HG02759 (cell line): ENCODE results near the gene TBX10.

Experiments
- ATAC-seq: cut with Tn5 transposase; IDR thresholded peaks from one replicate; pipeline ENCODE4 v1.9.1; 2021; ENCODE audit warnings: mild to moderate bottlenecking, moderate library complexity; ENCODE audit not compliant: unreplicated experiment

TBX10 gene

DNA sequence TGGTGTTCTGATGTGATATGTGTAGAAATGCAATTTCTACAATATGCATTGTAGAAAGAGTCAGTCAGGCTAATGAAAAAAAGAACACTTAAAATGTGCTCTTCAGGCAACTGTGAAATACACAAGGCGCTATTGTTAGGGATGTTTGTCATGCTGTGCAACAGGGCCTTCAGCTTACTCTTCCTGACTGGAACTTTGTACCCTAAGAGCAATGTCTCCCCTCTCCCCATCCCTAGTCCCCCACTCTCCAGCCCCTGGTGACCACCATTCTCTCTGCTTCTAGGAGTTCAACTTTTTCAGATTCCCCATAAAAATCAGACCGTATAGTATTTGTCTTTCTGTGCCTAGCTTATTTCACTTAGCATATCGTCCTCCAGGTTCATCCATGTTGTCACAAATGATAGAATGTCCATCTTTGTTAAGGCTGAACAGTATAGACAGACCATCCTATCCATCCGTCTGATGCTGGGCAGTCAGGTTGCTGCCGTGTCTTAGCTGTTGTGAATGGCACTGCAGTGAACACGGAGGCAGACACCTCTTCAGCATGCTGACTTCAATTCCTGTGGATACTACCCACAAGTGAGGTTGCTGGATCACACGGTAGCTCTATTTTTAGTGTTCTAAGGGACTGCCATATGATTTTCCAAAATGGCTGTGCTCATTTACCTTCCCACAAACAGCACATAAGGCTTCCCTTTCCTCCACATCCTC is 22.2 kb downstream of the TBX10 start:
- ATAC-seq = no peak

GRCh38 chr11:67616431-67617242 is 22.9 kb downstream of the TBX10 start:
- ATAC-seq = no peak

GRCh38 chr11:67615728-67616430 is 23.7 kb downstream of the TBX10 start:
- ATAC-seq = no peak

DNA sequence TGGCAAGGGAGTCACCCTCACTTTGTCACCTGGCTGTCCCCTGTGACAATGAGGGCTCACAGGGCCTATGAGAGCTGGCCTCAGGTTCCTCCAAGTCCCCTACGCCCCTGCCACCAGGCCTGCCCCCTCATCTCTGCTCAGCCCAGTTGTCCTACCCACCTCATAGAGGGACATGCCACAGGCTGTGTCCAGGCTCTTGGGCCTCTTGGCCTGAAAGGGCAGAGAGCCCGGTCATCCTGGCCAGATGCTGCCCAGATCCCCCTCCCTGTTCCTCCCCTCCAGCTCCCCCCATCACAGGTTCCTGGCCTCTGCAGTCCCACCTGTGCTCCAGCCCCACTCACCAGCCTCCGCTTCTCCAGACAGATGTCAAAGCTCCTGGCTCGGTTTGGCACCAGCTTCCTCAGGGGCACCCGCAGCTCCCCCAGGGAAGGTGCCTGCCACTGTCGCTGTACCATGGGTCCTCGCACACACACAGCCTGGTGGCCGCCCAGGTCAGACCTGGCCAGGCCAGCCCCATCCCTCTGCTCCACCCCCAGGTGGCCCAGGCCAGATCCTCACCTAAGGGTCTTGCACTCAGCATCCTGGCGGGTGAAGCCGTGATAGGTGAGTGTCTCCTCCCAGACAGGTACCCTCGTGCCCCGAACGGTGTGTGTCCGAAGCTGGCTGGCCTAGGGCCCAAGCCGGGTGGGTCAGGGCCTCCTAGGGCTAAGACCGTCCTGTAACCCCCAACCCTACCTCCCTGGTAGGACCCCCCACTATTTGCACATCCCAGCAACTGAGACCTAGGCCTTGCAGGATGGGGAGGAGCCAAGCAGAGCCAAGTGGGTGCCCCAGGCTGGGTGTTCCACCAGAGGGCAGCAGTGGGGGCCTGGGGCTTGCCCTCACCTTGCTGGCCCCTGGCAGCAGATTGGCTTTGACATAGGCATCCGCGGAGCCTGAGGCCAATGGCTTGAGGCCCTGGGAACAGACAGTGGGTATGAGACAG is 24.5 kb downstream of the TBX10 start:
- no peak for ATAC-seq

DNA sequence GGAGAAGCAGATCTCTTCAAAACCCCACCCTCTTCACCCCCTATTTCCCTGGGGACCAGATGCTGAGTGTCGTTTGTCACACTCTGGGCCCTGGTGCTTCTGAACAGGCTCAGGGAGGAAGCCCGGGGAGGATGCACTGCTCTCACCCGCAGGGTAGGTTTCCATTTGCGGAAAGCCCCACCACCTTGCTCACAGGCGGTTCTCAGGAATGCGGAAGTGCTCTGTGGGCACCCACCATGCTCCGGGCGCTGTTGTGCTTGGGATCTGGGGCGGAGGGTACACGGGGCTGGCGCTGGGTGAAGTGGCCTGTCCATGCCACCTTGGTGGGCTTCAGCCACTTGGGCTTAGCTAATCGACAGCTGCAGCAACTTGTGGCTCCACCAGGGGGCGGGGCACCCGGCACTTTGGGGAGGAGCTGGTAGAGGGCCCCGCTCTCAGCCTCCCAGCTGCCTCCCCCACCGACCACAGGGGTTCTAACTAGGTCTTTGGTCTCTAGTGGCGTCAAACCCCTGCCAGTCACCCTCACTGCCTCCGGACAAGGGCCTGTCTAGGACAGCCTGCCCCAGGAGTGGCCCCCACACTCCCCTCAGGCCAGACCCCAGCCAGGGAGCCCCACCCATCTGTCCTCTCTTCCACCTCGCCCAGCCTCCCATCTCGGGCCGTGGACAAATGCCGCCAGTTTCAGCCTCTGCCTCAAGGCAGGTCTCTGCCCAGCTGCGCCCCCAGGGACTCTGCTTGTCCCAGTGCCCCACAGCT is 25.4 kb downstream of the TBX10 start:
- ATAC-seq = peak; percentile 86

GRCh38 chr11:67613313-67613959 is 26.1 kb downstream of the TBX10 start:
- ATAC-seq = no peak

- ATAC-seq = no peak
Observed at GRCh38 chr11:67612751-67613150, 26.8 kb downstream of the TBX10 start.

DNA sequence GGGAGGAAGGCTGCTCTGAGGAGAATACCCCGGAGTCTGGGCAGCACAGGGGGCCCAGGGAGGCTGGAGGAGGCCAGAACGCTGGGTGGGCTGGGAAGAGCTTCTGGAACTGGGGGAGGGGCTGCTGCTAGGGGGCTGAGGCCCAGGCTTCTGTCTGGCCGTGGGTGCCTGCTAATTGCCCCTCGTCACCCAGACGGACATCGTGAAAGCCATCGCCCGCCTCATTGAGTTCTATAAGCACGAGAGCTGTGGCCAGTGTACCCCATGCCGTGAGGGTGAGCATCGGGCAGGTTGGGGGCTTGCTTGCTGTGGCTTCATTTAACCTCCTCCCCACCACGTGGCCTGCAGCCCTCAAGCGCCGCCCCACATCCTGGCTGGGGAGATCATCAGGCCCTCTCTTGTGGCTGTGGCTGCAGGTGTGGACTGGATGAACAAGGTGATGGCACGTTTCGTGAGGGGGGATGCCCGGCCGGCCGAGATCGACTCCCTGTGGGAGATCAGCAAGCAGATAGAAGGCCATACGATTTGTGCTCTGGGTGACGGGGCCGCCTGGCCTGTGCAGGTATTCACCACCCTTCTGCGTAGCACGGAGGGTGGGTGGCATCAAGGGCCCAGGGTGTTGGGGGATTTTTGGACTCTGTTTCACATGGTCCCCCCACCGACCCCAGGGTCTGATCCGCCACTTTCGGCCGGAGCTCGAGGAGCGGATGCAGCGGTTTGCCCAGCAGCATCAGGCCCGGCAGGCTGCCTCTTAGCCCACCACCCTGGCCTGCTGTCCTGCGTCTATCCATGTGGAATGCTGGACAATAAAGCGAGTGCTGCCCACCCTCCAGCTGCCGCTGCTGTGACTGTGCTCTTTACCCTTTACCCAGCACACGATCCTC is 27.6 kb downstream of the TBX10 start:
- ATAC-seq = no peak

DNA sequence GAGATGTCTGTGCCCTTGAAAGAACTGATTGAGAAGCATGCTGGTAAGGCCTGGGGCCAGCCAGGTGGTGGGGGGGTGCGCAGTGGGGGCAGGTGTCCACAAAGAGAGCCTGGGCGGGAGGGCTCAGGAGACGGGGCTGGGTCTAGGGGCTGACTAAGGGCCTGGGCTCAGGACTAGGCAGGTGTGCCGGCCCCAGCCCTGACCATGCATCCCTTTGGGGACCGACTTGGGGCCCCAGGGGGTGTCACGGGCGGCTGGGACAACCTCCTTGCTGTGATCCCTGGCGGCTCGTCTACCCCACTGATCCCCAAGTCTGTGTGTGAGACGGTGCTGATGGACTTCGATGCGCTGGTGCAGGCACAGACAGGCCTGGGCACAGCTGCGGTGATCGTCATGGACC is 28.4 kb downstream of the TBX10 start:
- ATAC-seq = no peak

GRCh38 chr11:67610302-67610868 is 29.2 kb downstream of the TBX10 start:
- no peak for ATAC-seq

DNA sequence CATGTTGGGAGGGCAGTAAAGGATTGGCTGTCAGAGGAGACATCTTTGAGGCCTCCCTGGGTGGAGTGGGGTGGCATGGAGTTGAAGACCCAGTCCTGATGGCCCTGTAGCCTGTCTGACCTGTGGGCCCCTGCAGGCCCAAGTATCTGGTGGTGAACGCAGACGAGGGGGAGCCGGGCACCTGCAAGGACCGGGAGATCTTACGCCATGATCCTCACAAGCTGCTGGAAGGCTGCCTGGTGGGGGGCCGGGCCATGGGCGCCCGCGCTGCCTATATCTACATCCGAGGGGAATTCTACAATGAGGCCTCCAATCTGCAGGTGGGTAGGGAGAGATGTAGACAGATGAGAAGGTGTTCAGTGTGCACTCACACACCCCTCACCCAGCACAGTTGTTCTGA is 30.2 kb downstream of the TBX10 start:
- no peak for ATAC-seq

- no peak for ATAC-seq
Observed at GRCh38 chr11:67608486-67608885, 31.1 kb downstream of the TBX10 start.

GRCh38 chr11:67607507-67607906 is 32.1 kb downstream of the TBX10 start:
- no peak for ATAC-seq

DNA sequence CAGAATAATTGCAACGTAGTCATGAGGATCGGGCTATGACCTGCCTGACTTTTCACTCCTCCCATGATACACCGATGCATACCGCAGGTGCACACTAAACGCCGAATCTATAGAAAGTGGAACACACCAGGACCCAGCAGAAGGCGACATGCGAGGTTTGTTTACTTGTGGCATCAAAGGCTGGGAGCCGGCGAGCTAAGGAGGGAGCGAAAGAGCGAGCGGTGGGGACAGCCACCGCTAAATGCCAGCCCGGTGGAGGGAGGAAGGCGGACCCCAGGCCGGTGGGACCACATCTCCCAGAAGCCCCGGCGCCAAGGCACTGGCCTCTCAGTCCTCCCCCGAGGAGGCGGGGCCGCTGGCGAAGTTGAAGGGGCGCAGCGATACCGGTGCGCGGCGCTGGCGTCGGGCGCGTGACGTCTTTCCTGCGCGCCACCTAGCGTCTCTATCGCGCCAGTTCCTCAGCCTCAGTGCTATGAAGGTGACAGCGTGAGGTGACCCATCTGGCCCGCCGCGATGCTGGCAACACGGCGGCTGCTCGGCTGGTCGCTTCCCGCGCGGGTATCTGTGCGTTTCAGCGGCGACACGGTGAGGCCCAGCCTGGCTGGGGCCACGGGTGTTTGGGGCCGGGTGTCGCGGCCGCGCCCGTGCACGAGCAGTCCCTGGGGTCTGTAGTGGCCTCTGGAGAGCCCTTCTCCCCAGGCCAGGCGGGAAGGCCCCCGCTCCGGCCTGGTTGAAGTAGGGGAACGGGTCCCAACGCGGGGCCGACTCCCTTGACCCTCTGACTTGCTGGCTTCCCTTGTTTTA is 32.9 kb downstream of the TBX10 start, which contains the start of gene NDUFV1:
Gene NDUFV1, plus strand, starts transcription at position 445 of the 804 bp plus-strand sequence. Its CDS starts 69 bp downstream, at position 514.
- peak; percentile 95 for ATAC-seq

DNA sequence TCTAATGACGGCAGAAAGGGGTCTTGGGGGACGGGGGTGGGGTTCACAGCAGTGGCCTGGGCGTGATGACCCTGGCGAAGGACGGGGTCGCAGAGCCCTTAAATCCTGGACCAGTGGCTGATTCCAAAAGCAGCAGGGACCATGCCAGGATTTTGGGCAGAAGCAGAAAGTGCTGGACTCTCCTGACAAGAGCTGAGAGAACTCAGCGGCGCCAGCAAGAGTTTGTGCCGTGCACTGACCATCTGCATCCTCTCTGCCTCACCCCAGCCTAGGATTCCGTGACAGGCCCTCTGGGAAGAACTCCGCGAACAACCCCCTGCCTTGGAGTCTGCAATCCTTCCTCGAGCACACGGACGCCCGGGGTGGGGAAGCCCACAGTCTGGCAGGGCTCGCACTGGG is 33.5 kb downstream of the TBX10 start:
- no peak for ATAC-seq

GRCh38 chr11:67605231-67606011 is 34.1 kb downstream of the TBX10 start:
- no peak for ATAC-seq
